MM.1S (cell line): ENCODE data around the gene PTPRN2.

Source experiments
- CTCF ChIP-seq: fragments of 300-600 bp; sonication (generic); IDR thresholded peaks from 2 replicates; pipeline ENCODE4 v1.5.1; 2016; ENCODE audit warnings: antibody characterized with exemption, low read length, mixed read lengths
- EZH2 ChIP-seq: fragments of 300-600 bp; sonication (generic); optimal IDR thresholded peaks from 2 replicates; pipeline ENCODE3; 2017; ENCODE audit warnings: low read depth, mild to moderate bottlenecking, antibody characterized with exemption, low read length, mixed read lengths
- EZH2phosphoT487 ChIP-seq: fragments of 300-600 bp; sonication (generic); IDR thresholded peaks from 2 replicates; pipeline ENCODE4 v1.6.1; 2018; ENCODE audit warnings: antibody characterized with exemption, low read length

DNA sequence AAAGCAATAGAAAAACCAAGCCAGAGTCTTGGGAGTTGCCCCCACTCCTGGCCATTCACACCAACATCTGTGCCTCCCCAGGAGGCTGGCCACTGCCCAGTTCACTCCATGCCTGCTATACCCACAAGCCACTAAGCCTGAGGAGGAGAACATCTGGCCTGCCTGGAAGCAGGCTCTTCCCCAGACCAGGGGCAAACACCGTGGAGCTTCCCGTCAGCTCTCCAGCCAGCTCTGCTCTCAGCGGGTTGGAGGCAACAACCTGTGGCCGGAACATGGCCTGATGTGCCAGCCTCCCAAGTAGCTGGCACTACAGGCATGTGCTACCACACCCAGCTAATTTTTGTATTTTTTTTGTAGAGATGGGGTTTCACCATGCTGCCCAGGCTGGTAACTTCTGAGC is 9.1 kb upstream of the PTPRN2 start:
- TF ChIP-seq EZH2phosphoT487 (no peak), CTCF (no peak), EZH2 (no peak)
